Left ventricle myocardium inferior (tissue), 1 donor: ENCODE data around the gene FHIT. TPM values are rescaled to one million over a fixed set of nuclear protein-coding genes. Genes with fewer than 3 reads are reported as not detected.

Experiments used
- DNase-seq: peaks from one replicate; pipeline ENCODE4 v3.0.0-alpha.2; 2020
- H3K27ac ChIP-seq: fragments of 200-600 bp; replicated peaks from 2 replicates; pipeline ENCODE4 v1.8.0; 2021
- H3K27me3 ChIP-seq: fragments of 200-600 bp; 2 replicates; pipeline ENCODE4 v1.8.0; 2021; ENCODE audit warnings: low read depth
- H3K36me3 ChIP-seq: fragments of 200-600 bp; 2 replicates; pipeline ENCODE4 v1.8.0; 2021
- H3K4me1 ChIP-seq: fragments of 200-600 bp; 2 replicates; pipeline ENCODE4 v1.8.0; 2021
- H3K4me3 ChIP-seq: fragments of 200-600 bp; 2 replicates; pipeline ENCODE4 v1.8.0; 2021; ENCODE audit warnings: mild to moderate bottlenecking, moderate library complexity
- H3K9me3 ChIP-seq: fragments of 200-600 bp; replicated peaks from 2 replicates; pipeline ENCODE4 v1.8.0; 2021
- intact Hi-C: fragments of 100-400 bp; cut with micrococcal nuclease; formaldehyde crosslinking; loops from one replicate; pipeline ENCODE4 v1.11.0; 2022
- total RNA-seq: library from RNA; stranded (reverse); fragmentation: NEBNext Ultra II Directional; extraction: Animal tissue kit (Norgen Biotek cat#: 25700); gene quantifications from one replicate; pipeline ENCODE4 v1.2.1, GENCODE V29; 2021
- TF ChIP-seq, protein P1 (sequence below): fragments of 200-600 bp; IDR thresholded peaks from 2 replicates; pipeline ENCODE4 v1.8.0; 2021; ENCODE audit warnings: antibody characterized with exemption, mild to moderate bottlenecking, borderline replicate concordance
- donor health status: DM: no; HTN: yes; CAD: no; lungs with severe emphysema.

Gene FHIT
- total RNA-seq, 1 donor from 2014 or later, result 16.0 TPM

DNA sequence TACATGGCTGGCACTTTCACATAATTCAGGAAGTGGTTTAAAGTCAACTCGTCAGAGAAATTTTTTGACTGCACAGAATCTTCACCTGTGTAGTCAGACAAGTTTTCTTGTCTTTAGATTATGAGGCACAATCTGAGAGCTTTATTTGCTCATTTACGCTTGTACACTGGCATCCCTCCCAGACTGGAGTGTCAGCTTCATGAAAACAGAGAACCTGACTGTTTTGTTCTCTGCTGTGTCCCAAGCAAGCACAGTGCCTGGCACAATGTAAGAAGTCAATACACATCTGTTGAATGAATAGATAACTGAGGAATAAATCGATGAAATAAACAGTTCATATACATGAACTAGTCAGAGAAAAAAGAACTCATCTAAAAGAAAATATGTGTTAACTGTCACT lies 1355.3 kb downstream of the FHIT start:
- H3K4me3 ChIP-seq, result no peak overlapping the region
- H3K9me3 ChIP-seq, result no peaks in the 10 kb centered on the region
- peaks cover 18% of the 10 kb centered on the region for H3K4me1 ChIP-seq
- H3K27me3 ChIP-seq, result no peaks in the 10 kb centered on the region
- H3K27ac ChIP-seq, result no peak overlapping the region
- no peak for DNase-seq
- intact Hi-C loops, result no loop called here
- TF ChIP-seq, protein P1, sequence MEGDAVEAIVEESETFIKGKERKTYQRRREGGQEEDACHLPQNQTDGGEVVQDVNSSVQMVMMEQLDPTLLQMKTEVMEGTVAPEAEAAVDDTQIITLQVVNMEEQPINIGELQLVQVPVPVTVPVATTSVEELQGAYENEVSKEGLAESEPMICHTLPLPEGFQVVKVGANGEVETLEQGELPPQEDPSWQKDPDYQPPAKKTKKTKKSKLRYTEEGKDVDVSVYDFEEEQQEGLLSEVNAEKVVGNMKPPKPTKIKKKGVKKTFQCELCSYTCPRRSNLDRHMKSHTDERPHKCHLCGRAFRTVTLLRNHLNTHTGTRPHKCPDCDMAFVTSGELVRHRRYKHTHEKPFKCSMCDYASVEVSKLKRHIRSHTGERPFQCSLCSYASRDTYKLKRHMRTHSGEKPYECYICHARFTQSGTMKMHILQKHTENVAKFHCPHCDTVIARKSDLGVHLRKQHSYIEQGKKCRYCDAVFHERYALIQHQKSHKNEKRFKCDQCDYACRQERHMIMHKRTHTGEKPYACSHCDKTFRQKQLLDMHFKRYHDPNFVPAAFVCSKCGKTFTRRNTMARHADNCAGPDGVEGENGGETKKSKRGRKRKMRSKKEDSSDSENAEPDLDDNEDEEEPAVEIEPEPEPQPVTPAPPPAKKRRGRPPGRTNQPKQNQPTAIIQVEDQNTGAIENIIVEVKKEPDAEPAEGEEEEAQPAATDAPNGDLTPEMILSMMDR, result no peak
- H3K36me3 ChIP-seq, result no peaks in the 10 kb centered on the region

DNA sequence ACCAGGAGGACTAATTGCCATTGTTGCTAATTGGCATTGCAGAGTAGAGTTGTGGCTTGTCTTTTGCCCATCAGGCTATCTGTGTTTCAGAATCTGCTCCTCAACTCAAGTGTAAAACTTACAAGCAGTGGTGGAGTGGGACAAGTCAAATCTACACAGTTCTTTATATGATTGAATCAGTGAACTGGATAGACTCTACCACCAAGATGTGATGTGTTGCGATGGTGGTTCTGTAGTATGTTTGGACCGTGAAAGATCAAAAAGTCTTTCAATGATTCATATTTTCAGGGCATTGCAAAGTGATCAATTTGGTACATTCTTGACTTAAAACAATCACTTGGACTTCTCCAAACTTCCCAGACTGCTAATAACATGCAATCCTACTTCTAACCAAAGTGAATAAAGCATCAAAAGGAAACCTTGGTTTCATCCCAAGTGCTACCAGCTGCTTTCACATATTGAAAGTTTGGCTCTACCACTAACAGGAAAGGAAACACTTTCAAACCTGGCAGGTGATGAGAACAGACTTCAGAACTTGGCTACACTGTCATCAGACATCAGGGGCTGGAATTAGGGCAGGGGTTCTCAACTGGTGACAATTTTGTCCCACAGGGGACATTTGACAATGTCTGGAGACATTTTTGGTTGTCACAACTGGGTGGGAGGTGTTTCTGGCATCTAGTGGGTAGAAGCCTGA lies 1356.7 kb downstream of the FHIT start:
- H3K4me1 ChIP-seq, result peaks cover 18% of the 10 kb centered on the region
- intact Hi-C loops, result no loop called here
- H3K4me3 ChIP-seq, result no peak overlapping the region
- TF ChIP-seq, protein P1, result no peak
- H3K27me3 ChIP-seq, result no peaks in the 10 kb centered on the region
- H3K9me3 ChIP-seq, result no peaks in the 10 kb centered on the region
- no peak for DNase-seq
- H3K36me3 ChIP-seq, result no peaks in the 10 kb centered on the region
- no peak overlapping the region for H3K27ac ChIP-seq

DNA sequence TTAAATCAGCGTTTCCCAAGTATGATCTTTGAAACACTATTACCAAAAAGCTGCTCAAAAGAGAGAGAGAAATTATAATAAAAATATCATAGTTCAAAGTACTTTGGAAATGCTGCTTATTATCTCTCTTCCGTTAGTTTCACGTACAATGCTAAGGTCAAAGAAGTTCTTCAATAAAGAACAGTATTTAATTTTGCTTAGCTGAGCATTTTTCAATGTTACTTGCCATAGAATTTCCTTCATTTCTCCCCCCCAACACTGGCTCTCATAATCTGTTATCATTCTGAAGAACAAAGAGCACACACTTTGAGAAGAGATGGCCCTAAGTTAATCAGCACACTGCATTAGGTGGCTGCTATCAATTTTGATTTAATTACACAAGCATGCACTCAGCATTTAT lies 1360.6 kb downstream of the FHIT start:
- Histone ChIP-seq H3K9me3 (no peaks in the 10 kb centered on the region), H3K27ac (no peak overlapping the region), H3K27me3 (no peaks in the 10 kb centered on the region), H3K4me1 (no peaks in the 10 kb centered on the region), H3K4me3 (no peak overlapping the region), H3K36me3 (no peaks in the 10 kb centered on the region)
- DNase-seq, result no peak
- TF ChIP-seq, protein P1, result no peak
- intact Hi-C loops, result no loop called here

DNA sequence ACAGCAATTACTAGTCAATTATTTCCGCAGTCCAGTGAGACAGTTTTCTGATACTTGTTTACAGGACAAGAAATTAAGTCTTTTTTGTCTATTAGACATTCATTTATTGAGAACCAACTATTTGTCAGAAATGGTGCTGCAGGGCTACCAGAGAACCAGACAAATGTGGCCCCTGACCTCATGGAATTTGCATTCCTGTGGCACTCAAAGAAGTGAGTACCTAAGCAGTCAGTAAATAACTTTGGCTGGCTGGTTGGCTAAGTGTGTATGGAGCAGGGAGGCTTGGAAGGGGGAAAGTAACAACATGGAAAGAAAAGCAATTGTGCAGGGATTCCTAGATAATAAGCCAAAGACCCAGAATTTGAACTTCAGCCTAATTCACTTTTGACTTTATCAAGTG lies 1364.5 kb downstream of the FHIT start:
- H3K4me3 ChIP-seq, result no peak overlapping the region
- TF ChIP-seq, protein P1, result no peak
- intact Hi-C loops, result no loop called here
- no peak overlapping the region for H3K27ac ChIP-seq
- no peaks in the 10 kb centered on the region for H3K4me1 ChIP-seq
- H3K9me3 ChIP-seq, result no peaks in the 10 kb centered on the region
- no peaks in the 10 kb centered on the region for H3K36me3 ChIP-seq
- no peaks in the 10 kb centered on the region for H3K27me3 ChIP-seq
- DNase-seq, result no peak

DNA sequence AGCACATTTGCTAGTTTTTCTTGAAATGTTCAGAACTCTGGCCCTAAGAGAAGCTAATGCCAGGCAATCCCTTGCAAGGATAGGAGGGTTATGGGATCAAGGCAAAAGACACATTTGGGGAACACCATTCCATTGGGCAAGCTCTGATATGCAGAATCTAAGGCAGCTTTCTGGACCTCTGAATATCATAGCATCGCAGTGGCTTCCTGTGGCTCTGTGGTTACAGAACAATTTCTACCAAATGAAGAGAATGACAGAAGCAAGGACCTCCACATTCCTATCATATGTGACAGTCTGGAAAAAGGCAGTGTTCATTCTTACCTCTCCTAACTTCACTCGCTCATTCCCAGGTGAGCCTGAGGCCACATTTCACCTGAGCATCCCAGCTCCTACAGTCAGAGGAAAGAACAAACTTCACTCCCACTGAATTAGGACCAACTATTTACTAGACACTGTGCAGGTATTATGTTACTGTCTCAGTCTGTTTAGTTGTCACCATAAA lies 1365.3 kb downstream of the FHIT start:
- H3K9me3 ChIP-seq, result no peaks in the 10 kb centered on the region
- no peak overlapping the region for H3K27ac ChIP-seq
- TF ChIP-seq, protein P1, result no peak
- intact Hi-C loops, result no loop called here
- no peak overlapping the region for H3K4me3 ChIP-seq
- no peaks in the 10 kb centered on the region for H3K36me3 ChIP-seq
- H3K27me3 ChIP-seq, result no peaks in the 10 kb centered on the region
- H3K4me1 ChIP-seq, result no peaks in the 10 kb centered on the region
- DNase-seq, result no peak
